Central memory CD8-positive, alpha-beta T cell (primary cell): ENCODE data around the gene GAGE10.

ENCODE experiments used
- ATAC-seq: fragments of 150-1000 bp; cut with Tn5 transposase; replicated peaks from 2 replicates; pipeline ENCODE4 v1.10.0; 2022; ENCODE audit warnings: mild to moderate bottlenecking, moderate FRiP score, moderate number of reproducible peaks; ENCODE audit not compliant: poor library complexity, severe bottlenecking; ENCODE audit errors: extremely low read depth
- DNase-seq, 2 donors: peaks; one replicate each; pipeline ENCODE4 v3.0.0; 2021; ENCODE audit warnings: low spot score in 2 of 2
- H3K27ac Mint-ChIP-seq: one replicate; pipeline ENCODE4 v1.8.0; 2022; ENCODE audit warnings: low read depth, mild to moderate bottlenecking, moderate library complexity, mixed read lengths
- H3K27me3 Mint-ChIP-seq: one replicate; pipeline ENCODE4 v1.8.0; 2022; ENCODE audit warnings: mixed read lengths
- H3K36me3 Mint-ChIP-seq: one replicate; pipeline ENCODE4 v1.8.0; 2022; ENCODE audit warnings: mild to moderate bottlenecking, moderate library complexity, mixed read lengths; ENCODE audit not compliant: insufficient read depth
- H3K4me1 Mint-ChIP-seq: one replicate; pipeline ENCODE4 v1.8.0; 2022; ENCODE audit warnings: mixed read lengths
- H3K4me3 Mint-ChIP-seq: one replicate; pipeline ENCODE4 v1.8.0; 2022; ENCODE audit warnings: mild to moderate bottlenecking, moderate library complexity, mixed read lengths
- H3K9me3 Mint-ChIP-seq: one replicate; pipeline ENCODE4 v1.8.0; 2022; ENCODE audit warnings: mixed read lengths

GAGE10 gene

GRCh38 chrX:49268702-49269009 lies 34.8 kb upstream of the GAGE10 start:
- peak overlapping the region; percentile 84 for H3K4me3 Mint-ChIP-seq
- no peaks in the 10 kb centered on the region for H3K9me3 Mint-ChIP-seq
- ATAC-seq = no peak
- H3K27me3 Mint-ChIP-seq = no peaks in the 10 kb centered on the region
- DNase-seq = no peak
- peak overlapping the region; percentile 98 for H3K27ac Mint-ChIP-seq
- H3K4me1 Mint-ChIP-seq = peaks cover 40% of the 10 kb centered on the region
- H3K36me3 Mint-ChIP-seq = peaks cover 18% of the 10 kb centered on the region

GRCh38 chrX:49269010-49269766 lies 34.3 kb upstream of the GAGE10 start:
- peaks cover 41% of the 10 kb centered on the region for H3K4me1 Mint-ChIP-seq
- peaks cover 18% of the 10 kb centered on the region for H3K36me3 Mint-ChIP-seq
- peak; percentile 85 for ATAC-seq
- peak overlapping the region; percentile 98 for H3K27ac Mint-ChIP-seq
- H3K4me3 Mint-ChIP-seq = peak overlapping the region; percentile 84
- no peaks in the 10 kb centered on the region for H3K9me3 Mint-ChIP-seq
- peak; percentile 77 to 93 for DNase-seq
- H3K27me3 Mint-ChIP-seq = no peaks in the 10 kb centered on the region

GRCh38 chrX:49269767-49270248 lies 33.6 kb upstream of the GAGE10 start, which contains the start of gene PPP1R3F:
Gene PPP1R3F, plus strand, starts transcription at chrX:49269793. Its CDS starts 77 bp downstream, at chrX:49269870.
- H3K27ac Mint-ChIP-seq = peak within 1 kb of the TSS; percentile 98
- H3K4me3 Mint-ChIP-seq = peak within 1 kb of the TSS; percentile 84
- peaks cover 47% of the 10 kb centered on the region for H3K4me1 Mint-ChIP-seq
- peaks cover 18% of the 10 kb centered on the region for H3K36me3 Mint-ChIP-seq
- H3K9me3 Mint-ChIP-seq = no peaks in the 10 kb centered on the region
- no peaks in the 10 kb centered on the region for H3K27me3 Mint-ChIP-seq
- DNase-seq (no peak), ATAC-seq (peak; percentile 8)

- Mint-ChIP-seq H3K27me3 (no peaks in the 10 kb centered on the region), H3K9me3 (no peaks in the 10 kb centered on the region), H3K36me3 (peaks cover 18% of the 10 kb centered on the region), H3K4me3 (peak overlapping the region; percentile 84), H3K4me1 (peaks cover 52% of the 10 kb centered on the region), H3K27ac (peak overlapping the region; percentile 73)
- DNase-seq (no peak), ATAC-seq (no peak)
These were observed 33.1 kb upstream of the GAGE10 start for GRCh38 chrX:49270249-49270921.

GRCh38 chrX:49271341-49271740 lies 32.1 kb upstream of the GAGE10 start:
- no peak for DNase-seq
- H3K4me3 Mint-ChIP-seq = peak overlapping the region; percentile 75
- H3K36me3 Mint-ChIP-seq = peaks cover 18% of the 10 kb centered on the region
- H3K27me3 Mint-ChIP-seq = no peaks in the 10 kb centered on the region
- peak overlapping the region; percentile 73 for H3K27ac Mint-ChIP-seq
- no peaks in the 10 kb centered on the region for H3K9me3 Mint-ChIP-seq
- no peak for ATAC-seq
- H3K4me1 Mint-ChIP-seq = peaks cover 58% of the 10 kb centered on the region

- Mint-ChIP-seq H3K27ac (peak overlapping the region; percentile 73), H3K4me1 (peaks cover 63% of the 10 kb centered on the region), H3K36me3 (peaks cover 18% of the 10 kb centered on the region), H3K4me3 (peak overlapping the region; percentile 75), H3K9me3 (no peaks in the 10 kb centered on the region), H3K27me3 (no peaks in the 10 kb centered on the region)
- ATAC-seq = no peak
- no peak for DNase-seq
These were observed 31.0 kb upstream of the GAGE10 start for GRCh38 chrX:49272421-49272820.

- Mint-ChIP-seq H3K27me3 (no peaks in the 10 kb centered on the region), H3K4me1 (peaks cover 68% of the 10 kb centered on the region), H3K4me3 (peak overlapping the region; percentile 75), H3K27ac (peak overlapping the region; percentile 73), H3K36me3 (peaks cover 19% of the 10 kb centered on the region), H3K9me3 (no peaks in the 10 kb centered on the region)
- ATAC-seq (no peak), DNase-seq (peak in 1 of 2 donors; percentile 21)
These were observed 30.2 kb upstream of the GAGE10 start for GRCh38 chrX:49273181-49273727.

GRCh38 chrX:49276207-49276606 lies 27.2 kb upstream of the GAGE10 start:
- DNase-seq (no peak), ATAC-seq (no peak)
- H3K4me3 Mint-ChIP-seq = no peak overlapping the region
- no peaks in the 10 kb centered on the region for H3K27me3 Mint-ChIP-seq
- H3K4me1 Mint-ChIP-seq = peaks cover 62% of the 10 kb centered on the region
- H3K27ac Mint-ChIP-seq = no peak overlapping the region
- H3K36me3 Mint-ChIP-seq = peaks cover 8% of the 10 kb centered on the region
- H3K9me3 Mint-ChIP-seq = no peaks in the 10 kb centered on the region

- DNase-seq (no peak), ATAC-seq (no peak)
- peaks cover 7% of the 10 kb centered on the region for H3K36me3 Mint-ChIP-seq
- peak overlapping the region; percentile 44 for H3K27ac Mint-ChIP-seq
- no peaks in the 10 kb centered on the region for H3K9me3 Mint-ChIP-seq
- no peaks in the 10 kb centered on the region for H3K27me3 Mint-ChIP-seq
- peaks cover 59% of the 10 kb centered on the region for H3K4me1 Mint-ChIP-seq
- H3K4me3 Mint-ChIP-seq = peak overlapping the region; percentile 59
These were observed 26.5 kb upstream of the GAGE10 start for GRCh38 chrX:49276671-49277534.

- Mint-ChIP-seq H3K4me3 (peak overlapping the region; percentile 59), H3K27me3 (no peaks in the 10 kb centered on the region), H3K36me3 (peaks cover 6% of the 10 kb centered on the region), H3K27ac (peak overlapping the region; percentile 44), H3K9me3 (no peaks in the 10 kb centered on the region), H3K4me1 (peaks cover 62% of the 10 kb centered on the region)
- DNase-seq (no peak), ATAC-seq (no peak)
These were observed 26.0 kb upstream of the GAGE10 start for GRCh38 chrX:49277535-49277830.

- H3K27ac Mint-ChIP-seq = peak overlapping the region; percentile 44
- peak overlapping the region; percentile 59 for H3K4me3 Mint-ChIP-seq
- H3K36me3 Mint-ChIP-seq = peaks cover 4% of the 10 kb centered on the region
- no peaks in the 10 kb centered on the region for H3K27me3 Mint-ChIP-seq
- ATAC-seq = no peak
- H3K4me1 Mint-ChIP-seq = peaks cover 58% of the 10 kb centered on the region
- H3K9me3 Mint-ChIP-seq = no peaks in the 10 kb centered on the region
- no peak for DNase-seq
These were observed 25.4 kb upstream of the GAGE10 start for GRCh38 chrX:49278081-49278480.

- Mint-ChIP-seq H3K4me1 (peaks cover 25% of the 10 kb centered on the region), H3K9me3 (no peaks in the 10 kb centered on the region), H3K4me3 (no peak overlapping the region), H3K36me3 (peaks cover 8% of the 10 kb centered on the region), H3K27me3 (no peaks in the 10 kb centered on the region), H3K27ac (no peak overlapping the region)
- DNase-seq (no peak), ATAC-seq (no peak)
These were observed 20.8 kb upstream of the GAGE10 start for GRCh38 chrX:49282647-49283011.
